Liver (tissue), 9 donors: Measurements from ENCODE around the gene NDOR1. TPM values are rescaled to one million over a fixed set of nuclear protein-coding genes. Genes with fewer than 3 reads are reported as not detected.

Source experiments
- DNase-seq: peaks from one replicate; pipeline ENCODE4 v3.0.0-alpha.2; 2017; ENCODE audit warnings: low spot score
- H3K27ac ChIP-seq, 2 donors: one replicate each; pipeline ENCODE4 v1.7.0; 2013; ENCODE audit warnings: inconsistent platforms in 2 of 2, low read length in 2 of 2, control low read depth in 1 of 2, low read depth in 1 of 2, mild to moderate bottlenecking in 1 of 2
- H3K27me3 ChIP-seq, 4 donors: one replicate each; pipeline versions ENCODE4 v1.6.1 to v1.7.0; 2013; ENCODE audit warnings: low read length in 3 of 4, inconsistent platforms in 1 of 4, mild to moderate bottlenecking in 1 of 4, moderate library complexity in 1 of 4; ENCODE audit not compliant: control insufficient read depth in 4 of 4, insufficient read depth in 4 of 4
- H3K36me3 ChIP-seq, 4 donors: one replicate each; pipeline versions ENCODE4 v1.6.1 to v1.7.0; 2013; ENCODE audit warnings: low read length in 3 of 4, mild to moderate bottlenecking in 3 of 4, low read depth in 1 of 4, moderate library complexity in 1 of 4; ENCODE audit not compliant: control insufficient read depth in 4 of 4, insufficient read depth in 3 of 4
- H3K4me1 ChIP-seq, 4 donors: one replicate each; pipeline versions ENCODE4 v1.6.1 to v1.7.0; 2013; ENCODE audit warnings: low read length in 3 of 4, mild to moderate bottlenecking in 3 of 4, moderate library complexity in 1 of 4; ENCODE audit not compliant: control insufficient read depth in 4 of 4, insufficient read depth in 4 of 4
- H3K4me3 ChIP-seq, 3 donors: one replicate each; pipeline versions ENCODE4 v1.6.1 to v1.7.0; 2013; ENCODE audit warnings: low read length in 3 of 3, control low read depth in 1 of 3, low read depth in 1 of 3, mild to moderate bottlenecking in 1 of 3
- H3K9ac ChIP-seq, 2 donors: one replicate each; pipeline ENCODE4 v1.7.0; 2013; ENCODE audit warnings: low read length in 2 of 2, mild to moderate bottlenecking in 2 of 2, moderate library complexity in 2 of 2, control low read depth in 1 of 2, low read depth in 1 of 2
- H3K9me3 ChIP-seq, 4 donors: one replicate each; pipeline versions ENCODE4 v1.6.1 to v1.7.0; 2013; ENCODE audit warnings: low read length in 3 of 4; ENCODE audit not compliant: control insufficient read depth in 4 of 4
- ATF3 ChIP-seq: IDR thresholded peaks from 2 replicates; pipeline ENCODE4 v1.6.1; 2016; ENCODE audit warnings: antibody characterized with exemption
- EGR1 ChIP-seq, 2 donors: IDR thresholded peaks; 2 replicates each; pipeline ENCODE4 v1.6.1; 2016 to 2018; ENCODE audit warnings: antibody characterized with exemption in 2 of 2, low read depth in 2 of 2
- FOXA1 ChIP-seq: IDR thresholded peaks from 2 replicates; pipeline ENCODE4 v1.6.1; 2016; ENCODE audit warnings: antibody characterized with exemption
- FOXA2 ChIP-seq: IDR thresholded peaks from 2 replicates; pipeline ENCODE4 v1.6.1; 2016; ENCODE audit warnings: antibody characterized with exemption
- GABPA ChIP-seq, 2 donors: IDR thresholded peaks in 1 of 2; conservative IDR thresholded peaks in 1 of 2; 2 replicates each; pipeline ENCODE4 v1.6.1; 2016; ENCODE audit warnings: antibody characterized with exemption in 2 of 2, mild to moderate bottlenecking in 1 of 2, moderate library complexity in 1 of 2
- HNF4A ChIP-seq, 2 donors: conservative IDR thresholded peaks; 2 replicates each; pipeline ENCODE4 v1.6.1; 2016; ENCODE audit warnings: antibody characterized with exemption in 2 of 2, mild to moderate bottlenecking in 2 of 2
- HNF4G ChIP-seq: IDR thresholded peaks from 2 replicates; pipeline ENCODE4 v1.6.1; 2016; ENCODE audit warnings: antibody characterized with exemption
- JUND ChIP-seq, 2 donors: IDR thresholded peaks; 2 replicates each; pipeline ENCODE4 v1.6.1; 2016; ENCODE audit warnings: antibody characterized with exemption in 2 of 2
- MAX ChIP-seq: IDR thresholded peaks from 2 replicates; pipeline ENCODE4 v1.6.1; 2016; ENCODE audit warnings: antibody characterized with exemption
- RXRA ChIP-seq, 2 donors: IDR thresholded peaks; 2 replicates each; pipeline ENCODE4 v1.6.1; 2017 to 2018; ENCODE audit warnings: antibody characterized with exemption in 2 of 2, mild to moderate bottlenecking in 1 of 2
- TAF1 ChIP-seq: conservative IDR thresholded peaks from 2 replicates; pipeline ENCODE4 v1.6.1; 2016; ENCODE audit warnings: antibody characterized with exemption, mild to moderate bottlenecking
- YY1 ChIP-seq: IDR thresholded peaks from 2 replicates; pipeline ENCODE4 v1.6.1; 2016; ENCODE audit warnings: antibody characterized with exemption, mild to moderate bottlenecking
- ZBTB33 ChIP-seq: IDR thresholded peaks from 2 replicates; pipeline ENCODE4 v1.6.1; 2016; ENCODE audit warnings: antibody characterized with exemption
- WGBS: extraction: QIAGEN DNeasy Blood & Tissue Kit; methylation state at CpG from one replicate; pipeline ENCODE4 v1.1.7; 2013; 5-methylcytosine and 5-hydroxymethylcytosine counted together
- polyA plus RNA-seq, 2 donors: library from polyadenylated mRNA; stranded (reverse) in 1 of 2; unstranded in 1 of 2; fragments of 200-250 nt in 1 of 2; fragments of >200 nt in 1 of 2; fragmentation: Nextera tagmentation in 1 of 2; extraction: Ambion mirVana in 1 of 2; gene quantifications; one replicate each; pipeline versions ENCODE4 v1.2.1 to v1.2.3, GENCODE V29; 2013 to 2015
- total RNA-seq, 2 donors: library from RNA; depleted of rRNA; stranded (reverse); fragments of >200 nt; gene quantifications; one replicate each; pipeline ENCODE4 v1.2.3, GENCODE V29; 2014
- TF ChIP-seq, protein P1 (sequence below): fragments of 150-350 bp; IDR thresholded peaks from 2 replicates; pipeline ENCODE4 v1.5.1; 2017; ENCODE audit warnings: improper control_type of control experiment, low read depth, low read length; ENCODE audit not compliant: missing input control
- donor health status: healthy.
- donor health status: healthy.
- donor health status: healthy.
- donor health status: healthy.
- donor health status: healthy.

The NDOR1 gene
- total and polyA plus RNA-seq, 4 donors, result 2.5 to 4.7 (median 3.2) TPM

GRCh38 chr9:137250329-137251193 is 45.1 kb downstream of the NDOR1 start:
- H3K27ac ChIP-seq, result no peak overlapping the region
- no peaks in the 10 kb centered on the region for H3K9me3 ChIP-seq
- no peak for DNase-seq
- no peak overlapping the region for H3K4me3 ChIP-seq
- no peak for TF ChIP-seq FOXA2
- no peak for TF ChIP-seq HNF4A (conservative IDR thresholded peaks at IDR 0.05)
- no peak for TF ChIP-seq EGR1 (IDR thresholded peaks at IDR 0.05; ENCODE audit: low read depth in 2 of 2)
- no peak for TF ChIP-seq FOXA1
- 69% methylated on average over 18 of the region's 18 CpGs for WGBS
- no peaks in the 10 kb centered on the region for H3K27me3 ChIP-seq
- no peak overlapping the region for H3K9ac ChIP-seq
- H3K36me3 ChIP-seq, result no peaks in the 10 kb centered on the region
- H3K4me1 ChIP-seq, result peaks cover 2 to 23% (median 10%) of the 10 kb centered on the region in 4 donors

- TF ChIP-seq JUND (IDR thresholded peaks at IDR 0.05), result no peak
- TF ChIP-seq, protein P1, sequence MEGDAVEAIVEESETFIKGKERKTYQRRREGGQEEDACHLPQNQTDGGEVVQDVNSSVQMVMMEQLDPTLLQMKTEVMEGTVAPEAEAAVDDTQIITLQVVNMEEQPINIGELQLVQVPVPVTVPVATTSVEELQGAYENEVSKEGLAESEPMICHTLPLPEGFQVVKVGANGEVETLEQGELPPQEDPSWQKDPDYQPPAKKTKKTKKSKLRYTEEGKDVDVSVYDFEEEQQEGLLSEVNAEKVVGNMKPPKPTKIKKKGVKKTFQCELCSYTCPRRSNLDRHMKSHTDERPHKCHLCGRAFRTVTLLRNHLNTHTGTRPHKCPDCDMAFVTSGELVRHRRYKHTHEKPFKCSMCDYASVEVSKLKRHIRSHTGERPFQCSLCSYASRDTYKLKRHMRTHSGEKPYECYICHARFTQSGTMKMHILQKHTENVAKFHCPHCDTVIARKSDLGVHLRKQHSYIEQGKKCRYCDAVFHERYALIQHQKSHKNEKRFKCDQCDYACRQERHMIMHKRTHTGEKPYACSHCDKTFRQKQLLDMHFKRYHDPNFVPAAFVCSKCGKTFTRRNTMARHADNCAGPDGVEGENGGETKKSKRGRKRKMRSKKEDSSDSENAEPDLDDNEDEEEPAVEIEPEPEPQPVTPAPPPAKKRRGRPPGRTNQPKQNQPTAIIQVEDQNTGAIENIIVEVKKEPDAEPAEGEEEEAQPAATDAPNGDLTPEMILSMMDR, result no peak
- TF ChIP-seq ZBTB33, result no peak
- TF ChIP-seq HNF4G, result no peak
- TF ChIP-seq EGR1 (IDR thresholded peaks at IDR 0.05; ENCODE audit: low read depth in 2 of 2), result no peak
- TF ChIP-seq RXRA (IDR thresholded peaks at IDR 0.05), result no peak
- TF ChIP-seq FOXA2, result no peak
- TF ChIP-seq MAX, result no peak
- TF ChIP-seq FOXA1, result no peak
- TF ChIP-seq GABPA (IDR thresholded peaks at IDR 0.05 in 1 of 2, conservative IDR thresholded peaks at IDR 0.05 in 1 of 2), result no peak
- no peak for TF ChIP-seq TAF1
- no peak for TF ChIP-seq YY1
- TF ChIP-seq ATF3, result no peak
- Histone ChIP-seq H3K27ac (no peak within 1 kb of the TSS), H3K27me3 (no peaks in the 10 kb centered on the region), H3K9me3 (no peaks in the 10 kb centered on the region), H3K4me1 (peaks cover 2 to 28% (median 15%) of the 10 kb centered on the region in 4 donors), H3K4me3 (no peak within 1 kb of the TSS), H3K36me3 (no peaks in the 10 kb centered on the region), H3K9ac (no peak within 1 kb of the TSS)
- no peak for DNase-seq
- 88% methylated on average over 4 of the region's 4 CpGs for WGBS
Measured at GRCh38 chr9:137251194-137251461, 45.6 kb downstream of the NDOR1 start, which contains the start of gene STPG3. STPG3 (plus strand) TSS chr9:137251286; CDS start chr9:137251287, 1 bp downstream.
